Raji (cell line): ENCODE data around the gene PPP4C.
A peak's percentile ranks its signal among the peaks of the same experiment; 100 is the strongest.

Experiments used
- POLR2A ChIP-seq: IDR thresholded peaks from 2 replicates; pipeline ENCODE4 v1.6.1; 2011; ENCODE audit warnings: low read depth, low read length, control low read depth; ENCODE audit not compliant: insufficient read depth

Gene PPP4C

GRCh38 chr16:30095166-30096078 is 19.6 kb downstream of the PPP4C start:
- TF ChIP-seq POLR2A: 0 out of 2 replicates have a peak, but pooled peaks have one; percentile 7

DNA sequence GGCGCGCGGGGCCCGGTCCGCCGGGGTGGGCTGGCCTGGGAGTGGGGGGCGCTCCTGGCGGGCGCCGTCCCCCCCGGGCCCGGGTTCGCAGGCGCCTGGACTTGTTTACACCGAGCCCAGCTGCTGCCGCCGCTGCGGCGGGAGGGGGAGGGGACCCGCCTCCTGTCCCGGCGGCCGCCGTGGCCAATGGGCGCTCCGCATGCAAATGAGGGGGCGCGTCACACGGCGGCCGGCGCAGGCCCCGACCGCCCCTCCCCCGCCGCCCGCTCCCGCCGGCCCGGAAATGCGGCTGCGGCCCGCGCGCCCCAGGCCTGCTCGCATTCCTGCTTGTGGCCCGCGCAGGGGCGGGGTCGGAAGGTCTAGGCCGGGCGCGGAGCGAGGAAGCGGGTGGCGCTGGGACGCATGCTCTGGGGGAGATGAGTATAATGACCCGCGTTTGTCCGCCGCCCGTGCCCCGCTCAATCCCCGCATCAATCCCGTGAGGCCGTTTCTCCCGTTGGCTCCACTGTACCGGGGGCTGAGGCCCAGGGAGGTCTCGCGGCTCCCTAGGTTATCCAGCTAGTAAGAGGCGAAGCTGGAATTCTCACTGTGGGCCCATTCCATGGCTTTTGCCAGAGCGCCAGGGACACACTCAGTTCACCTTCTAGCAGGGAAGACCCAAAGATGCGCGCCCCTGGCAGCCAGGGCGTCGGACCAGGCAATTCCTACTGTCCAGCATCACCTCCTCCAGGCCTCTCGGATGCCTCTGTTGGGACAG is 20.5 kb downstream of the PPP4C start, which contains the start of gene YPEL3:
Gene YPEL3, minus strand, starts transcription at position 109 of the 757 bp plus-strand sequence. CDS start 731 bp downstream, outside the sequence.
- no peak; the same call in 1 of the 2 replicates for TF ChIP-seq POLR2A

- no peak for TF ChIP-seq POLR2A
Observed at GRCh38 chr16:30096862-30097563, 21.2 kb downstream of the PPP4C start.

GRCh38 chr16:30104090-30104489 is 28.3 kb downstream of the PPP4C start:
- no peak for TF ChIP-seq POLR2A

DNA sequence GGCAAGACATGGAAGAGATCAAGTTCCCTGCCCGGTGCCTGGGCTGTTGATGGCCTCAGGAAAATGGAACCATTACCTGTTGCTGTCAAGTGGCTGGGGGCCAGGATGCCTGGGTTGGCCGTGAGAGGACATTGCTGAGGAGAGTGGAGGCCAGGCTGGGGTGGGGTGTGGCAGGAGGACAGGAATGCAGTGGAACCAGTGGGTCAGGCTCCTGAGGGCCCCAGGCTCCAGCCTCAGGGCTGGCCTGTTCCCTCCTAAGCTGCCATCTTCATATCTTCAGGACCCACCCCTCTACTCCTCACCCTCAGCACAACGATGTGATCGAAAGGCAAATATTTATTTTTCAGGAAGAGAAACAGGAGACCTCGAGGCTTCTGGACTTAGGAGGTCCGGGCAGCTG is 28.7 kb downstream of the PPP4C start:
- TF ChIP-seq POLR2A: no peak

DNA sequence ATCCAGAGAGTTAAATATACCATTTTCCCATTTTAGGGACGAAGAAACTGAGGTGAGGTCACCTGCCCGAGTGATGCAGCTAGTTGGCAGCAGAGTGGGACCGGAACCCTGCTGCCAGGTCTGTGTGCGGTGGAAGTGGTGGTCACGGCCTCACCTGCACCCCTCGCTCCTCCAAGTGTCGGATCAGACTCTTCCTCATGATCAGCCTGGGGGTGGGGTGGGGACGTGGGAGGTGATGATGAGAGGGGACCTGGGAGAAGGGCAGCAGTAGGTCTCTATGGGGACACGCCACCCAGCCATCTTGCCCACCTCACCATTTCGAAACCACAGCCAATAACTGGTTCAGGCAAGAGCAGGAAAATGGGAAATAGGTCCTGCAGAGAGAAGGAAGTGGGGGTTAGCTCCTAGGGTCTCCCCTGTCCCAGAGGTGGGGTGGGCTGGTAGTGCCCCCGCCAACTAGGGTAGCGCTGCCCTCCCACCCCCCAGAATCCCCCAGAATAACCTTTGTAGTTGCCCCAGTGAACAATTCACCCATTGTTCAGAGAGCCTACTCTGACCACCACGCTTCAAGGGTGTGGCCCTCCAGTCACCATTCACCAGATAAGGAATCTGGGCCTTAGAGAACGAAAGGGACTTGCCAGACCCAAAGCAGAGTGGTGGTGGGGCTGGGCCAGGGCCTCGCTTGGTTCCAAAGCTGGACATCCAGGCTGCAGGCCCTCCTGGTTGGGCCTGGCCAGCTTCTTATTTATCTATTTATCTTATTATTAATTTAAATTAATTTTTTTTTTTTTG is 32.5 kb downstream of the PPP4C start:
- TF ChIP-seq POLR2A: no peak

- no peak for TF ChIP-seq POLR2A
Observed at GRCh38 chr16:30110661-30111060, 34.9 kb downstream of the PPP4C start.

DNA sequence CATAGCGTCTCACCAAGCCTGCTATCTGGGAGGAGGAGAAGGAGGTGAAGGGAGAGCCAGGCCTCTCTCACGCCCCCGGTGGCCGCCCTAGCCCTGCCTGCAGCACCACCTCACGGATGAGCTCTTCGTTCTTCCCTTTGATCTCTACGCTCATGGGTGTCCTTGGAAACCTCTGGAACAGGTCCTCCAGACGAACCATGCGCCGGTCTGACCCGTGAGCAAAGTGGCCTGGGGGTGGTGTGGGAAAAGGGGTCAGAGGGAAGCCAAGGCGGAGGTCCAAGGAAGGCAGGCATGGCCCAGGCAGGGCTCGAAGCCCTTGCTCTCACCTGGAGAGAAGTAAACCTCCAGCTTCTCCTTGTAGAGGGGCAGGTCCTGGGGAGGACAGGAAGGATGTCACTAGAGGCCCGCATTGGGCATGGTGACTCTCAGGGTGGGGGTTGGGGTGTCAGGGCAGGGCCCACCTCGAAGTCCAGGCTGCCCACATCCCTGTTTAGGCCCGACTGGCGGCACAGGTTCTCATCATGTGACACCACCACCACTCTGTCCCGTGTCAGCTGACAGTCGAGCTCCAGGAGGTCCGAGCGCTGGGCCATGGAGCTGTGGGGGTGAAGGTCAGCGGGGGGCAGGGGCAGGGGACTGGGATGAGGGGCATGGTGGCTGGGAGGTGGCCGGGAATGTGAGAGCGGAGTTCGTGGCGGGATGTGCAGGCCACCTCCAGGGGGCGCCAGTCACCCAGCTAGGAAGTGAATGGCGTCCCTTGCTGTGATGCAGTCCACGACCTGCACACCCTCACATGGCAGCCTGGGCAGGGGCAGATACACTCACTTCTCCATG is 36.6 kb downstream of the PPP4C start:
- 0 out of 2 replicates have a peak, but pooled peaks have one; percentile 21 for TF ChIP-seq POLR2A

GRCh38 chr16:30113031-30113710 is 37.4 kb downstream of the PPP4C start, which contains the start of gene GDPD3:
TSS of gene GDPD3 (minus strand) at chr16:30113537. CDS start at chr16:30113478, 59 bp downstream.
- TF ChIP-seq POLR2A: no peak

DNA sequence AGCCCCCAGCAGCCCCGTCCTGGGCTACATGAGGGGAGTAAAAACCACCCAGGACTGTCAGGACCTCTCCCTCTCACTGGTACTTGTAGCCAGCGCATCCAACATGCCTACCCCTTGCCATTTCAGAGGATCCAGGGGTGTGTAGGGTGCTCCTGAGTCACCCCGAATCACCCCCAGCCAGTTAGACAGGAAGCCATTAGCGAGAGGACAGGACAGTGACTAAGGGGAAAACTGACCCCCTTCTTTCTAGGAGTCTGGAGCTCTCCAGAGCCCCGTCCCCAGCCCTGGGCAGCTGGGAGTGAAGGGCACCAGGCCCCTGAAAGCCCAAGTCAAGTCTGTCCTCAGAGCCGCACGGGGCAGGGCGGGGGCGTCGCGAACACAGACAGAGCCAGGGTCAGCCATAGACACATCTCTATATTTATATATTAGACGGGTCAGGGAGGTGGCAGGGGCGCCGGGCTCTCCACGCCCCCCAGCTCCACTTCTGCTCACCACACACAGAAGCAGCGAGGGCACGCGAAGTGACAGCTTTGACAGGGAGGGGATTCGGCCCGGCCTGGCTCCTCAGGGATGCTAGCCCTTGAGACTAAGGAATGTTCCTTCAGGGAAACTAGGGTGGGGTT is 38.0 kb downstream of the PPP4C start:
- TF ChIP-seq POLR2A: no peak

DNA sequence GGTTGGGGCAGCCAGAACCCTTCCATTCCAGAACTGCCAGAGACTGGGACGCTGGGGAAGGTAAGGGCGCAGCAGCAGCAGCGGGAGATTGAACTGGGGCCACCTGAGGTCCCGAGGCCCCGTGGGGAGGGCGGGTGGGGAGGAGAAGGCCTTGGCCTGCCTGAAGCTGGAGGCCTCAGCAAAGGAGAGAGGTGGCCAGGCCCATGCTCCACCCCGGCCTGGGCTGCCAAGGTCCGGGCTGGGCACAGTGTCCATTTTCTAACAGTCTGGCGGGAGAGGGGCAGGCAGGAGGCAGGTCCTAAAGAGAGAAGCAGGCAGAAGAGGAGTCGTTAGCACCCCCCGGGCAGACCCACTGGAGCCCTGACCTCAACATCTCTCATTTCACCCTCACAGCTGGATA is 38.6 kb downstream of the PPP4C start:
- no peak for TF ChIP-seq POLR2A

- TF ChIP-seq POLR2A: no peak
Observed at GRCh38 chr16:30115238-30115637, 39.4 kb downstream of the PPP4C start.
